GM12892 (cell line): Measurements from ENCODE around the gene CDKL4.
A peak's percentile ranks its signal among the peaks of the same experiment; 100 is the strongest.
"Not testable (repeated sequence)": the region's sequence is repeated elsewhere in the genome, so short reads cannot be mapped to it uniquely, and the experiment has no call there.

Source experiments
- DNase-seq: peaks from one replicate; pipeline ENCODE4 v3.0.0; 2011; ENCODE audit not compliant: insufficient read length
- FAIRE-seq: peaks from 2 replicates; lab custom pipeline; 2011; peaks lifted over from hg19 to GRCh38; lab: Jason Lieb, UNC
- POLR2A ChIP-seq: IDR thresholded peaks from 2 replicates; pipeline ENCODE4 v1.6.1; 2011; ENCODE audit warnings: low read depth, low read length, control low read depth
- POLR2AphosphoS5 ChIP-seq: IDR thresholded peaks from 2 replicates; pipeline ENCODE4 v1.6.1; 2011; ENCODE audit warnings: low read depth, low read length, control low read depth
- TAF1 ChIP-seq: IDR thresholded peaks from 2 replicates; pipeline ENCODE4 v1.6.1; 2011; ENCODE audit warnings: low read depth, mild to moderate bottlenecking, control low read depth, low read length, borderline replicate concordance

Gene CDKL4

GRCh38 chr2:39227628-39228412 lies 15.9 kb downstream of the CDKL4 start:
- peak; percentile 31 for DNase-seq
- peak; percentile 93 for FAIRE-seq
- TF ChIP-seq TAF1: no peak
- TF ChIP-seq POLR2A: no peak
- TF ChIP-seq POLR2AphosphoS5: no peak

DNA sequence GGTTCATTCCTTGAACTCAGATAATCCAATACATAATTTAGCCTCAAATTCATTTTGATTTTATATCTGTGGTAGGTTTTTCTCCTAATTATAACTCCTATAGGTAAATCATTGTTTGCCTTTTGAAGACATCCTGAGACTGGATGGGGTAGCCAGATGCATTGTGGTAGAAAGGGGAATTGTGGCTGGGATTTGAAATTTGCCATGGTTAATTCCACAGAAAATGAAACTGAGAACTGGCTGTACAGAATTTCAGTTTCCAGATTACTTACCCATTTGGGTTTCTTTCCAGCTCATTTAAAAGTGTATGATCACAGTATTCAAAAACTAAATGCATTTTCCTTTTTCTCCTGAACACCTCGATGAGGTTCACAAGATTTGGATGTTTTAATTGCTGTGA lies 18.2 kb downstream of the CDKL4 start:
- TF ChIP-seq POLR2AphosphoS5 (no peak), POLR2A (no peak)
- DNase-seq (no peak), FAIRE-seq (no peak)

GRCh38 chr2:39223909-39224308 lies 19.9 kb downstream of the CDKL4 start:
- TF ChIP-seq POLR2A (no peak), POLR2AphosphoS5 (no peak), TAF1 (no peak)
- no peak for FAIRE-seq
- no peak for DNase-seq

- TF ChIP-seq POLR2A (no peak), POLR2AphosphoS5 (no peak), TAF1 (no peak)
- DNase-seq (no peak), FAIRE-seq (no peak)
These were observed 22.3 kb downstream of the CDKL4 start for GRCh38 chr2:39221459-39221858.

- no peak for DNase-seq
- TF ChIP-seq POLR2AphosphoS5 (no peak), POLR2A (no peak), TAF1 (no peak)
- no peak for FAIRE-seq
These were observed 23.6 kb downstream of the CDKL4 start for GRCh38 chr2:39220136-39220535.

DNA sequence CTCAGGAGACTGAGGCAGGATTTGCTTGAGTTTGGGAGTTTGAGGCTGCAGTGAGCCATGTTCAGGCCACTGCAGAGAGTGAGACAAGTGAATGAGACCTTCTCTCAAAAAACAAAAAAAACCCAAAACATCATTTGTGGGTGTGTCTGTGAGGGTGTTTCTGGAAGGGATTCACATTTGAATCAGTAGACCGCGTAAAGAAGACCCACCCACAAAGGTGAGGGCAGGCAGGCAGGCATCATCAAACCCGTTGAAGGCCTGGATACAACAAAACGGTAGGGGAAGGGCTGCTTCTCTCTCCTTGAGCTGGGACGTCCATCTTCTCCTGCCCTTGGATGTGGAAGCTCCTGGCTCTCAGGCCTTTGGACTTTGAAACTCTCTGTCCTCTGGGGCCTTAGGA lies 25.4 kb downstream of the CDKL4 start:
- FAIRE-seq: no peak
- TF ChIP-seq POLR2AphosphoS5: no peak
- TF ChIP-seq TAF1: no peak
- no peak for TF ChIP-seq POLR2A
- no peak for DNase-seq

DNA sequence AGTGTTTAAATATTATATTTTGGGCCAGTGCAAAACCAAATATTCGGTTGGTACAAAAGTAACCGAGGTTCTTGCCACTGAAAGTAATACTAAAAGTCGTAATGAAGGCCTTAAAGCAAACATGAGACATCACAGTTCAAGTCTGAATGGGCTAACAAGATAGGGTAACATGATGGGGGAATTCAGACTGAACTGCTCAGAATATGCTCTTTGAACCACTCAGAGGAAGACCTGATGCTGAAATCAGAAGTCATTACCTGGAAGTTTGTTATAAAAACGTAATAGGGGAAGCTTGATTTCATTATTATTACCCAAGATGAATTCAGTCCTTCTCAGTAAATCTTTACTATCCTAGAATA lies 26.6 kb downstream of the CDKL4 start:
- TF ChIP-seq POLR2A (no peak), POLR2AphosphoS5 (no peak), TAF1 (no peak)
- DNase-seq: no peak
- FAIRE-seq: no peak

DNA sequence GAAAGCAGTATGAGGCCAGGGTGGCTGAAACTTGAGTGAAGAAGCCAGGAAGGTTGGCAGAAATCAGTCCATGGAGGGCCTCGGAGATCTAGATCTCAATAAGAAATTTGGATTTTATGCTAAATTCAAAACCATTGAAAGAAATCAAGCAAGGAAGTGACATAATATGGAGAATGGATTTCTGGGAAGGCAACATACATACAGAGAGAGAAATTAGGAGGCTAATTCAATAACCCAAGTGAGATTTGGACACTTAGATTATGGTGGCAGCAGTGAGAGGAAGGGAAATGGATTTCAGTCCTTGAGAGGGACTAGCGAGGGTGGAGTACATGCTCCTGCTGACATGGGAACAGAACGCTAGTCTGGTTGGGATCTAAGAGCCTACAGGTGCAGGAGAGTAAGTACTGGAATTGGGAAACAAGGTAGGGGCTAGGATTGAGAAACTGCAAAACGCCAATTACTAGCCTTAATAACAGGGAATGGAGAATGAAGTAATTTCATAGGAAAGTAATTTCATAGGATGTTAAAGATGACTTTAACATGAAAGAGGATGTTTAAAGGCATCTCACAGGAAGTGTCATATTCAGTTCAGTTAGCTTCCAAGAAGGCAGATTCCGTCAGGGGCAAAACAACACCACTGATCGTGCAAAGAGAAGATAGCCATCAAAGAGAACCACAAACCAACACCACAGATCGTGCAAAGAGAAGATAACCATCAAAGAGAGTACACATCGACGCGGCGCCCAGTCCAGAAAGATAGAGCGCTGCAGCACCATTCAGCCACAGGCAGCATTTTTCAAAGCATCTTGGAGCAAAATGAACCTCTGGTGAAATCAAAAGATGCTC lies 27.2 kb downstream of the CDKL4 start:
- TF ChIP-seq TAF1 (no peak), POLR2A (no peak), POLR2AphosphoS5 (no peak)
- DNase-seq (no peak), FAIRE-seq (no peak)

DNA sequence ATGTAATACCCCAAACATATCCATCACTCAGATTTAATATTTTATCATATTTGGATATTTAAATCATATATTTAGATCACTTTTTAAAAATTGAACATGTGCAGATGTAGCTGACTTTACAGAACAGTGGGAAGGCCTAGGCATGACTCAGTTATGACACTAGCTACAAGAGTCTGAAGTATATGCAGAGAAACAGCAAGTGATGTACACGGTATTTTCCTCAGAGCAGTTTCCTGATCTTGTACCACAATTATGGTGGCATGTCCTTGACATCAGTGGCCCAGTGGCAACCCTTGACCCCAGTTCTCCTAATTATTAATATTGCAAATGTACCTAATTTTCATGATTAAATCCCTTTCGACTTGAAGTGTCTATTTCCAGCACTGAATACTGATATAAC lies 28.2 kb downstream of the CDKL4 start:
- TF ChIP-seq TAF1 (no peak), POLR2AphosphoS5 (no peak), POLR2A (no peak)
- DNase-seq: no peak
- FAIRE-seq: no peak

GRCh38 chr2:39213015-39213414 lies 30.8 kb downstream of the CDKL4 start:
- DNase-seq: no peak
- no peak for FAIRE-seq
- TF ChIP-seq POLR2A: no peak
- TF ChIP-seq TAF1: no peak
- TF ChIP-seq POLR2AphosphoS5: no peak

DNA sequence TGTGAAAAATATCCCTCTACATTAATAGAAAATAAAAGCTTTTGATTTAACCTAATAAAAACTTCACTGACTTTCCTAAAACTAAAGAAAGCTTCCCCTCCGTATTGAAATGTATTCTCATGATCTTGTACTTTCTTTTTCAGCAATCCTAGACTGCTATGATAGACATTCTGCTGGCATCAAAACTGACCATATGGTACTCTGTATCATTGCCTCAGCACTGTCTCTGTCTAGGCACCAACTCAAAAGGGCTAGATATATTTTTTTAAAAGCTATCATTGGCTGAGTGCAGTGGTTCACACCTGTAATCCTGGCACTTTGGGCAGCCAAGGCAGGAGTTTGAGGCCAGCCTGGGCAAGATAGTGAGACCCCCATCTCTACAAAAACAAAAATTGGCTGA lies 32.9 kb downstream of the CDKL4 start:
- FAIRE-seq (no peak), DNase-seq (no peak)
- TF ChIP-seq POLR2AphosphoS5 (no peak), TAF1 (no peak), POLR2A (no peak)

DNA sequence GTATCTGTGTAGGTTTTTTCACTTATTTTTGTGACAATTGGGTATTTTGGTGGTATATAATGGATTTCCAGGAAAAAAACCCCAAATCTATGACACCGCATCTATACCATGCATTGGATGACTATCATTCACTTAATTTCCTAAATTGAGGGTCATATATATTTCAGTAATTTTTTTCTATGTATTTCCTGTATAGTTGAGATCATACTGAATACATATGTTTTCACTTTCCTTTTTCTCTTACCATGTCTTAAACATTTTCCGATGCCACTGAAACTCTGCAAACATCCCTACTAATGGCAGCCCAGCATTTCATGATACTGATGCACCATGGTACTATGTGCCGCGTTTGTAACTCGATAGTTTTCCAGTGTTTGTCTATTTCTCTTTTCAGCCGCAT lies 40.4 kb downstream of the CDKL4 start:
- no peak for TF ChIP-seq POLR2AphosphoS5
- no peak for TF ChIP-seq POLR2A
- no peak for TF ChIP-seq TAF1
- FAIRE-seq: no peak

GRCh38 chr2:39202639-39203369 lies 41.0 kb downstream of the CDKL4 start:
- DNase-seq (no peak), FAIRE-seq (no peak)
- no peak for TF ChIP-seq TAF1
- TF ChIP-seq POLR2A: no peak

More for the DNA sequence above, 40.4 kb downstream of the CDKL4 start:
- DNase-seq: no peak

- peak; percentile 30 for FAIRE-seq
- not testable (repeated sequence) for DNase-seq
These were observed 46.8 kb downstream of the CDKL4 start for GRCh38 chr2:39197003-39197402.
